ENCODE results near the gene N4BP2L2.

N4BP2L2 gene

GRCh38 chr13:32390484-32390883 is 148.1 kb downstream of the N4BP2L2 start:
- POLR2A ChIA-PET: no interaction called here
- H3K4me3 ChIP-seq (ENCODE audit: low read depth, low read length): no peak overlapping the region
- DNase-seq (ENCODE audit: low read depth, low spot score): no peak
- TF ChIP-seq CTCF (IDR thresholded peaks at IDR 0.05; ENCODE audit: insufficient read depth, low read length, missing control alignments): no peak
- CTCF ChIA-PET: interaction anchor here (2.1 kb wide), 1 partner anchor 9 kb away, joined by 9 read pairs; no protein-coding TSS in a partner anchor

GRCh38 chr13:32390048-32390447 is 148.5 kb downstream of the N4BP2L2 start:
- no peak for DNase-seq (ENCODE audit: low read depth, low spot score)
- ChIA-PET POLR2A (no interaction called here), CTCF (interaction anchor here (2.1 kb wide), 1 partner anchor 8 kb away, joined by 9 read pairs; no protein-coding TSS in a partner anchor)
- no peak for TF ChIP-seq CTCF (IDR thresholded peaks at IDR 0.05; ENCODE audit: insufficient read depth, low read length, missing control alignments)
- no peak overlapping the region for H3K4me3 ChIP-seq (ENCODE audit: low read depth, low read length)

- no peak for DNase-seq (ENCODE audit: low read depth, low spot score)
- no peak overlapping the region for H3K4me3 ChIP-seq (ENCODE audit: low read depth, low read length)
- TF ChIP-seq CTCF (IDR thresholded peaks at IDR 0.05; ENCODE audit: insufficient read depth, low read length, missing control alignments): no peak
- ChIA-PET CTCF (interaction anchor here (0.6 to 1.3 kb wide), 2 partner anchors 154 to 196 kb away, joined by 3 to 5 read pairs; no protein-coding TSS in a partner anchor), POLR2A (no interaction called here)
These were observed 153.2 kb downstream of the N4BP2L2 start for GRCh38 chr13:32385410-32385809.

- no peak for DNase-seq (ENCODE audit: low read depth, low spot score)
- ChIA-PET POLR2A (no interaction called here), CTCF (interaction anchor here (0.6 to 1.3 kb wide), 2 partner anchors 154 to 197 kb away, joined by 3 to 5 read pairs; no protein-coding TSS in a partner anchor)
- no peak for TF ChIP-seq CTCF (IDR thresholded peaks at IDR 0.05; ENCODE audit: insufficient read depth, low read length, missing control alignments)
- H3K4me3 ChIP-seq (ENCODE audit: low read depth, low read length): no peak overlapping the region
These were observed 153.9 kb downstream of the N4BP2L2 start for GRCh38 chr13:32384702-32385101.

GRCh38 chr13:32383836-32384618 is 154.6 kb downstream of the N4BP2L2 start:
- CTCF ChIA-PET: interaction anchor here (5.4 kb wide), 1 partner anchor 198 kb away, joined by 61 read pairs; no protein-coding TSS in a partner anchor
- no peak for TF ChIP-seq CTCF (IDR thresholded peaks at IDR 0.05; ENCODE audit: insufficient read depth, low read length, missing control alignments)
- no peak for DNase-seq (ENCODE audit: low read depth, low spot score)
- POLR2A ChIA-PET: no interaction called here
- H3K4me3 ChIP-seq (ENCODE audit: low read depth, low read length): no peak overlapping the region

Data from AG04449 (cell line).